Tibial nerve (tissue), 4 donors: ENCODE data around the gene POMGNT2. TPM values are rescaled to one million over a fixed set of nuclear protein-coding genes. Genes with fewer than 3 reads are reported as not detected.

Source experiments
- DNase-seq, 2 donors: peaks; one replicate each; pipeline ENCODE4 v3.0.0-alpha.2; 2019; ENCODE audit warnings: low spot score in 2 of 2
- H3K27ac ChIP-seq, 4 donors: fragments of 200-600 bp; sonication (generic) in 3 of 4; one replicate each; pipeline ENCODE4 v1.5.1; 2017 to 2019; ENCODE audit warnings: mild to moderate bottlenecking in 1 of 4
- H3K27me3 ChIP-seq, 2 donors: fragments of 200-600 bp; sonication (generic) in 1 of 2; one replicate each; pipeline versions ENCODE4 v1.5.1 to v1.6.0; 2017 to 2019
- H3K36me3 ChIP-seq, 3 donors: fragments of 200-600 bp; sonication (generic); one replicate each; pipeline ENCODE4 v1.5.1; 2018 to 2019
- H3K4me1 ChIP-seq, 4 donors: fragments of 200-600 bp; sonication (generic) in 3 of 4; one replicate each; pipeline ENCODE4 v1.5.1; 2017 to 2019
- H3K4me3 ChIP-seq, 4 donors: fragments of 200-600 bp; sonication (generic) in 3 of 4; one replicate each; pipeline ENCODE4 v1.5.1; 2017 to 2019; ENCODE audit warnings: mild to moderate bottlenecking in 1 of 4, moderate library complexity in 1 of 4
- H3K9me3 ChIP-seq, 4 donors: fragments of 200-600 bp; sonication (generic) in 3 of 4; one replicate each; pipeline ENCODE4 v1.5.1; 2017 to 2019
- EP300 ChIP-seq, 2 donors: sonication (generic); formaldehyde crosslinking; IDR thresholded peaks; one replicate each; pipeline ENCODE4 v1.6.1; 2017; ENCODE audit warnings: antibody characterized with exemption in 2 of 2, mild to moderate bottlenecking in 1 of 2
- POLR2A ChIP-seq, 2 donors: fragments of 450-650 bp; IDR thresholded peaks; one replicate each; pipeline ENCODE4 v1.6.1; 2017; ENCODE audit warnings: antibody characterized with exemption in 2 of 2, mild to moderate bottlenecking in 2 of 2, moderate library complexity in 2 of 2
- WGBS, 2 donors: methylation state at CpG; one replicate each; pipeline ENCODE4 v1.1.5; 2018; 5-methylcytosine and 5-hydroxymethylcytosine counted together
- total RNA-seq, 4 donors: library from RNA; depleted of rRNA; stranded (reverse); fragments of >200 nt; gene quantifications; one replicate each; pipeline ENCODE4 v1.1.0, GENCODE V29; 2016
- TF ChIP-seq, protein P1 (sequence below), 5 experiments: fragments of 200-600 bp in 3 of 5; fragments of 450-650 bp in 2 of 5; sonication (generic) in 3 of 5; IDR thresholded peaks; one replicate each; pipeline ENCODE4 v1.5.1; 2016 to 2019; ENCODE audit warnings: antibody characterized with exemption in 5 of 5, mild to moderate bottlenecking in 3 of 5, moderate library complexity in 2 of 5

POMGNT2 gene
- total RNA-seq, 4 donors from 2014 or later, result 22.2 to 39.4 (median 27.8) TPM

DNA sequence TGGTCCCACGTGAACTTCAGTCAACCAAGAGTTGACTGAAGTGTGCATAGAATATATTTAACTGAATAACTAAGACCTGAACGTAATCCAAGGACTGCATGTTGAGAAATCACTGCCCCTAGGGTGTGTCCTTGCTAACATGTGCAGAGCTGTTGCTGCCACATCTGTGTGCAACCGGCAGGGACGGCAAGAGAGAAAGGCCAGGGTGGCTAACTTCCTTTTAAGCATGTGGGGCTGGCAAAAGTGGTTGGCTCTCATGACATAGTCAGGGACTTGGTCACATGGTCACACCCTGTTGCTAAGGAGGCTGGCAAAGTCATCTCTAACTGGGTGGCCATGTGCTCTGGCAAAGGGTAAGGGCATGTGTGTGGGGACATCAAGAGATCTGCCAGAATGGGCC, 74.4 kb downstream of the POMGNT2 start:
- H3K36me3 ChIP-seq, result peaks cover 0 to 15% (median 0%) of the 10 kb centered on the region in 3 donors
- WGBS, 2 donors, result 63 to 71% methylated on average over 4 of the region's 4 CpGs
- no peaks in the 10 kb centered on the region for H3K27me3 ChIP-seq
- H3K4me3 ChIP-seq, result no peak overlapping the region
- peak; percentile 36 to 60 for DNase-seq
- H3K27ac ChIP-seq, result no peak overlapping the region
- H3K9me3 ChIP-seq, result no peaks in the 10 kb centered on the region
- H3K4me1 ChIP-seq, result peaks cover 0 to 6% (median 0%) of the 10 kb centered on the region in 4 donors
- TF ChIP-seq EP300 (IDR thresholded peaks at IDR 0.05) (peak in 1 of 2 donors; percentile 27), POLR2A (IDR thresholded peaks at IDR 0.05) (no peak)

DNA sequence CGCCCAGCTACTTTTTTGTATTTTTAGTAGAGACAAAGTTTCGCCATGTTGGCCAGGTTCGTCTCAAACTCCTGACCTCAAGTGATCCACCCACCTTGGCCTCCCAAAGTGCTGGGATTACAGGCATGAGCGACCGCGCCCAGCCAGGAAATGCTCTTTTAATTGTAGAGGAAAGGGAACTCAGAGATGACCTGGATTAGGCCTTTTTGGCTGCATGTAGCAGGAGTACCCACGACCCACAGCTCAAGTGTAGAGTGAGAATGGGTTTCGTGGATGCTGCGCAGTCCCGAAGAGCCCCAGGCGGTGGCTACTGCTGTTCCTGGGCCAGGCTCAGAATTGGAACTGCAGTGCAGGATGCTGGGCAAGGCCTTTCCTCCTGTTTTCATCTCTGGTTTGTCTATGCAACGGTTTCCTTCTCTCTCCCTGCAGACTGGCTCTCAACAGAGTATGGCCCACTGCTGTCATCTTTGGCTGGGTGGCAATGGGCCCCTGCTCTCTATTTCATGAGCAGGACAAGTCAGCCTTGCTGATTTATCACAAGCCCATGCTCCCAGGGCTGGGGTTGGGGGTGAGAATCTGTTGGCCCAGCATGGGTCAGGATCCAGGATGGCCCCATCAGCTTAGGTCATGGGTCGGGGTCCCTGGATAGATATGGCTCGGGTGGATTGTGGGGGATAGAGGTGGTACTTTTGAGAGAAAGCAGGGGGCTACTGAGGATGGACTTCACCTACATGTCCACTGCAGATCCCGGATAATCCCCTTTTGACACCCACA, 75.5 kb downstream of the POMGNT2 start:
- H3K4me3 ChIP-seq, result no peak overlapping the region
- DNase-seq, result no peak
- H3K27ac ChIP-seq, result no peak overlapping the region
- H3K9me3 ChIP-seq, result no peaks in the 10 kb centered on the region
- H3K4me1 ChIP-seq, result peaks cover 0 to 10% (median 0%) of the 10 kb centered on the region in 4 donors
- peaks cover 0 to 15% (median 0%) of the 10 kb centered on the region in 3 donors for H3K36me3 ChIP-seq
- 87 to 92% methylated on average over 15 of the region's 15 CpGs for WGBS, 2 donors
- no peaks in the 10 kb centered on the region for H3K27me3 ChIP-seq
- TF ChIP-seq EP300 (IDR thresholded peaks at IDR 0.05) (no peak), POLR2A (IDR thresholded peaks at IDR 0.05) (no peak)
- TF ChIP-seq, protein P1, sequence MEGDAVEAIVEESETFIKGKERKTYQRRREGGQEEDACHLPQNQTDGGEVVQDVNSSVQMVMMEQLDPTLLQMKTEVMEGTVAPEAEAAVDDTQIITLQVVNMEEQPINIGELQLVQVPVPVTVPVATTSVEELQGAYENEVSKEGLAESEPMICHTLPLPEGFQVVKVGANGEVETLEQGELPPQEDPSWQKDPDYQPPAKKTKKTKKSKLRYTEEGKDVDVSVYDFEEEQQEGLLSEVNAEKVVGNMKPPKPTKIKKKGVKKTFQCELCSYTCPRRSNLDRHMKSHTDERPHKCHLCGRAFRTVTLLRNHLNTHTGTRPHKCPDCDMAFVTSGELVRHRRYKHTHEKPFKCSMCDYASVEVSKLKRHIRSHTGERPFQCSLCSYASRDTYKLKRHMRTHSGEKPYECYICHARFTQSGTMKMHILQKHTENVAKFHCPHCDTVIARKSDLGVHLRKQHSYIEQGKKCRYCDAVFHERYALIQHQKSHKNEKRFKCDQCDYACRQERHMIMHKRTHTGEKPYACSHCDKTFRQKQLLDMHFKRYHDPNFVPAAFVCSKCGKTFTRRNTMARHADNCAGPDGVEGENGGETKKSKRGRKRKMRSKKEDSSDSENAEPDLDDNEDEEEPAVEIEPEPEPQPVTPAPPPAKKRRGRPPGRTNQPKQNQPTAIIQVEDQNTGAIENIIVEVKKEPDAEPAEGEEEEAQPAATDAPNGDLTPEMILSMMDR (IDR thresholded peaks at IDR 0.05), result no peak

Other genes with a start within 250 kb of the POMGNT2 start
- not detected for gene CYP8B1, start 230.2 kb downstream of the POMGNT2 start, total RNA-seq
- gene ZNF662, start 199.9 kb downstream of the POMGNT2 start, total RNA-seq, result 10 to 100 TPM in 3 of 4 donors, 1 to 10 TPM in 1; 9.0 to 20.0 (median 16.7) TPM
- gene GASK1A, start 126.8 kb downstream of the POMGNT2 start, total RNA-seq, result 10 to 100 TPM; 43.0 to 70.6 (median 49.5) TPM
- gene SNRK, start 180.5 kb upstream of the POMGNT2 start, total RNA-seq, result 10 to 100 TPM; 59.6 to 83.1 (median 73.7) TPM